Aorta (tissue), 5 donors: ENCODE results near the gene GRHPR. TPM values are rescaled to one million over a fixed set of nuclear protein-coding genes. Genes with fewer than 3 reads are reported as not detected.
"Not testable (repeated sequence)": the region's sequence is repeated elsewhere in the genome, so short reads cannot be mapped to it uniquely, and the experiment has no call there.

ENCODE experiments used
- ATAC-seq: fragments of 200-7000 bp; cut with Tn5 transposase; one replicate; pipeline ENCODE4 v1.9.1; 2022; ENCODE audit warnings: moderate library complexity; ENCODE audit not compliant: low FRiP score
- DNase-seq, 2 donors: peaks; one replicate each; pipeline ENCODE4 v3.0.0-alpha.2; 2020
- H3K27ac ChIP-seq, 2 donors: one replicate each; pipeline ENCODE4 v1.5.1; 2013; ENCODE audit warnings: low read length in 2 of 2, mild to moderate bottlenecking in 2 of 2, moderate library complexity in 2 of 2, control low read depth in 1 of 2, inconsistent platforms in 1 of 2, low read depth in 1 of 2
- H3K27me3 ChIP-seq, 2 donors: one replicate each; pipeline ENCODE4 v1.6.1; 2013; ENCODE audit warnings: control low read depth in 1 of 2, low read length in 1 of 2, mild to moderate bottlenecking in 1 of 2, moderate library complexity in 1 of 2; ENCODE audit not compliant: insufficient read depth in 2 of 2, control insufficient read depth in 1 of 2
- H3K36me3 ChIP-seq, 2 donors: one replicate each; pipeline ENCODE4 v1.6.1; 2013; ENCODE audit warnings: control low read depth in 1 of 2, low read length in 1 of 2, mild to moderate bottlenecking in 1 of 2; ENCODE audit not compliant: insufficient read depth in 2 of 2, control insufficient read depth in 1 of 2
- H3K4me1 ChIP-seq, 2 donors: one replicate each; pipeline ENCODE4 v1.6.1; 2013; ENCODE audit warnings: low read length in 2 of 2, control low read depth in 1 of 2, mild to moderate bottlenecking in 1 of 2, moderate library complexity in 1 of 2; ENCODE audit not compliant: insufficient read depth in 2 of 2, control insufficient read depth in 1 of 2
- H3K4me3 ChIP-seq, 2 donors: one replicate each; pipeline ENCODE4 v1.5.1; 2013; ENCODE audit warnings: low read length in 2 of 2, control low read depth in 1 of 2, mild to moderate bottlenecking in 1 of 2
- H3K9me3 ChIP-seq: one replicate; pipeline ENCODE4 v1.6.1; 2013; ENCODE audit warnings: mild to moderate bottlenecking, low read length; ENCODE audit not compliant: control insufficient read depth
- WGBS, 2 donors: extraction: QIAGEN DNeasy Blood & Tissue Kit; methylation state at CpG; one replicate each; pipeline ENCODE4 v1.1.7; 2013; 5-methylcytosine and 5-hydroxymethylcytosine counted together
- intact Hi-C, 2 donors: fragments of 100-400 bp; cut with DNase I; formaldehyde crosslinking; loops; one replicate each; pipeline versions ENCODE4 v1.14.2 to v1.15.0; 2022
- polyA plus RNA-seq, 2 donors: library from polyadenylated mRNA; stranded (reverse); fragments of 200-250 nt; gene quantifications; one replicate each; pipeline ENCODE4 v1.2.3, GENCODE V29; 2013
- total RNA-seq, 2 donors: library from RNA; stranded (reverse); fragmentation: NEBNext Ultra II Directional; extraction: Animal tissue kit (Norgen Biotek cat#: 25700); gene quantifications; one replicate each; pipeline ENCODE4 v1.2.1, GENCODE V29; 2021
- donor health status: healthy with polysubstance abuse.
- donor health status: Bipolar disorder and iron deficiency.
- donor health status: DM: no; HTN: no; CAD: no.
- donor health status: DM: no; HTN: no; CAD: no.
- donor health status: DM: yes; HTN: yes; CAD: no.

The GRHPR gene
- total and polyA plus RNA-seq, 4 donors, result 59.4 to 99.7 (median 74.1) TPM

GRCh38 chr9:37424686-37425297 is 2.3 kb downstream of the GRHPR start:
- intact Hi-C loops, result loop anchor here in 1 of 2 donors (5.0 kb wide), 1 partner anchor 38 kb away; no protein-coding TSS in a partner anchor
- ATAC-seq (no peak), DNase-seq (peak in 1 of 2 donors; percentile 62)
- WGBS, 2 donors, result 83 to 84% methylated on average over 15 to 18 of the region's 18 CpGs
- no peaks in the 10 kb centered on the region for H3K9me3 ChIP-seq
- no peaks in the 10 kb centered on the region for H3K27me3 ChIP-seq
- H3K27ac ChIP-seq, result no peak overlapping the region
- H3K4me3 ChIP-seq, result no peak overlapping the region
- H3K4me1 ChIP-seq, result no peaks in the 10 kb centered on the region
- peaks cover 0 to under 1% of the 10 kb centered on the region in 2 donors for H3K36me3 ChIP-seq

GRCh38 chr9:37425298-37425752 is 2.8 kb downstream of the GRHPR start:
- DNase-seq (peak in 1 of 2 donors; percentile 49), ATAC-seq (no peak)
- Histone ChIP-seq H3K4me3 (no peak overlapping the region), H3K27me3 (no peaks in the 10 kb centered on the region), H3K36me3 (peaks cover 0 to 2% of the 10 kb centered on the region in 2 donors), H3K9me3 (no peaks in the 10 kb centered on the region), H3K4me1 (no peaks in the 10 kb centered on the region), H3K27ac (no peak overlapping the region)
- 85 to 87% methylated on average over 11 of the region's 11 CpGs for WGBS, 2 donors
- intact Hi-C loops, result no loop called here

- intact Hi-C loops, H3K9me3 ChIP-seq, H3K27ac ChIP-seq, ATAC-seq, H3K27me3 ChIP-seq, H3K36me3 ChIP-seq, H3K4me1 ChIP-seq, H3K4me3 ChIP-seq: not testable (repeated sequence)
- 93 to 96% methylated on average over 15 of the region's 15 CpGs for WGBS, 2 donors
- peak in 1 of 2 donors; percentile 33 for DNase-seq
Measured at GRCh38 chr9:37426431-37426830, 3.9 kb downstream of the GRHPR start.

- Histone ChIP-seq H3K4me3 (no peak overlapping the region), H3K36me3 (peaks cover 0 to 2% of the 10 kb centered on the region in 2 donors), H3K27me3 (no peaks in the 10 kb centered on the region), H3K27ac (no peak overlapping the region), H3K9me3 (no peaks in the 10 kb centered on the region), H3K4me1 (no peaks in the 10 kb centered on the region)
- WGBS, 2 donors, result 86 to 89% methylated on average over 6 of the region's 6 CpGs
- DNase-seq, result peak in 1 of 2 donors; percentile 30
- ATAC-seq, result no peak
- intact Hi-C loops, result no loop called here
Measured at GRCh38 chr9:37426846-37427245, 4.3 kb downstream of the GRHPR start.

GRCh38 chr9:37428345-37428744 is 5.8 kb downstream of the GRHPR start:
- Histone ChIP-seq H3K4me3 (no peak overlapping the region), H3K27me3 (no peaks in the 10 kb centered on the region), H3K9me3 (no peaks in the 10 kb centered on the region), H3K36me3 (peaks cover 0 to 2% of the 10 kb centered on the region in 2 donors), H3K4me1 (no peaks in the 10 kb centered on the region), H3K27ac (no peak overlapping the region)
- WGBS, 2 donors, result 90 to 95% methylated on average over 14 of the region's 14 CpGs
- intact Hi-C loops, result no loop called here
- DNase-seq (peak in 1 of 2 donors; percentile 69), ATAC-seq (no peak)

GRCh38 chr9:37429441-37430285 is 7.2 kb downstream of the GRHPR start:
- H3K9me3 ChIP-seq, result no peaks in the 10 kb centered on the region
- DNase-seq (peak in 1 of 2 donors; percentile 62), ATAC-seq (no peak)
- no peak overlapping the region for H3K27ac ChIP-seq
- H3K4me3 ChIP-seq, result no peak overlapping the region
- peaks cover 0 to 2% of the 10 kb centered on the region in 2 donors for H3K36me3 ChIP-seq
- no peaks in the 10 kb centered on the region for H3K4me1 ChIP-seq
- H3K27me3 ChIP-seq, result no peaks in the 10 kb centered on the region
- WGBS, 2 donors, result 80 to 82% methylated on average over 17 of the region's 17 CpGs
- intact Hi-C loops, result no loop called here

GRCh38 chr9:37430841-37431597 is 8.5 kb downstream of the GRHPR start:
- intact Hi-C loops, result no loop called here
- no peak overlapping the region for H3K27ac ChIP-seq
- H3K4me3 ChIP-seq, result no peak overlapping the region
- no peaks in the 10 kb centered on the region for H3K4me1 ChIP-seq
- no peak for ATAC-seq
- WGBS, 2 donors, result 72 to 75% methylated on average over 14 of the region's 14 CpGs
- H3K27me3 ChIP-seq, result no peaks in the 10 kb centered on the region
- H3K36me3 ChIP-seq, result peaks cover 0 to 2% of the 10 kb centered on the region in 2 donors
- peak in 1 of 2 donors; percentile 55 for DNase-seq
- H3K9me3 ChIP-seq, result no peaks in the 10 kb centered on the region

GRCh38 chr9:37432020-37432419 is 9.5 kb downstream of the GRHPR start:
- H3K27me3 ChIP-seq, result no peaks in the 10 kb centered on the region
- H3K9me3 ChIP-seq, result no peaks in the 10 kb centered on the region
- ATAC-seq, result no peak
- WGBS, 2 donors, result 81 to 82% methylated on average over 6 of the region's 6 CpGs
- intact Hi-C loops, result no loop called here
- H3K36me3 ChIP-seq, result peaks cover 0 to 5% of the 10 kb centered on the region in 2 donors
- H3K4me1 ChIP-seq, result no peaks in the 10 kb centered on the region
- H3K4me3 ChIP-seq, result no peak overlapping the region
- no peak overlapping the region for H3K27ac ChIP-seq
- no peak for DNase-seq
